ENCODE measurements around the gene EIF5AL1. TPM values are rescaled to one million over a fixed set of nuclear protein-coding genes. Genes with fewer than 3 reads are reported as not detected.
"Not testable (repeated sequence)": the region's sequence is repeated elsewhere in the genome, so short reads cannot be mapped to it uniquely, and the experiment has no call there.

The EIF5AL1 gene
- total RNA-seq (under 1 TPM in 6 of 9 donors, not detected in 3; 0.10 to 0.57 (median 0.35) TPM), polyA plus RNA-seq (1 to 10 TPM in 1 of 3 donors, under 1 TPM in 2; 0.88 to 1.9 (median 0.91) TPM)
- long read RNA-seq, donor 1, transcript EIF5AL1-201 (1 exons, 3,840 nt) = major isoform, 60 of 60 reads
- long read RNA-seq, donor 1, partial matches to known transcripts = 0 of 60 reads
- long read RNA-seq, donor 1, other reads (novel, unspliced or antisense) = 0 of 60 reads
- long read RNA-seq, donor 2, transcript EIF5AL1-201 (1 exons, 3,840 nt) = major isoform, 46 of 46 reads
- long read RNA-seq, donor 2, partial matches to known transcripts = 0 of 46 reads
- long read RNA-seq, donor 2, other reads (novel, unspliced or antisense) = 0 of 46 reads
- long read RNA-seq, donor 3, transcript EIF5AL1-201 (1 exons, 3,840 nt) = major isoform, 120 of 120 reads
- long read RNA-seq, donor 3, partial matches to known transcripts = 0 of 120 reads
- long read RNA-seq, donor 3, other reads (novel, unspliced or antisense) = 0 of 120 reads
- long read RNA-seq, donor 4 = 0 reads
- long read RNA-seq, donor 5 = 0 reads
- long read RNA-seq, donor 6, partial matches to known transcripts = 0 of 2 reads
- long read RNA-seq, donor 6, other reads (novel, unspliced or antisense) = 0 of 2 reads
- long read RNA-seq, donor 7, transcript EIF5AL1-201 (1 exons, 3,840 nt) = major isoform, 97 of 97 reads
- long read RNA-seq, donor 7, partial matches to known transcripts = 0 of 97 reads
- long read RNA-seq, donor 7, other reads (novel, unspliced or antisense) = 0 of 97 reads
- long read RNA-seq, donor 8, transcript EIF5AL1-201 (1 exons, 3,840 nt) = major isoform, 80 of 80 reads
- long read RNA-seq, donor 8, partial matches to known transcripts = 0 of 80 reads
- long read RNA-seq, donor 8, other reads (novel, unspliced or antisense) = 0 of 80 reads
- long read RNA-seq, donor 9, transcript EIF5AL1-201 (1 exons, 3,840 nt) = major isoform, 77 of 77 reads
- long read RNA-seq, donor 9, partial matches to known transcripts = 0 of 77 reads
- long read RNA-seq, donor 9, other reads (novel, unspliced or antisense) = 0 of 77 reads
- long read RNA-seq, donor 10, transcript EIF5AL1-201 (1 exons, 3,840 nt) = major isoform, 155 of 155 reads
- long read RNA-seq, donor 10, partial matches to known transcripts = 0 of 155 reads
- long read RNA-seq, donor 10, other reads (novel, unspliced or antisense) = 0 of 155 reads

GRCh38 chr10:79511891-79512583 lies at the start of gene EIF5AL1:
EIF5AL1 (plus strand) TSS chr10:79512533; CDS start chr10:79512650, 117 bp downstream.
- intact Hi-C loops (cut with DNase I); H3K36me3 ChIP-seq (replicated peaks in 1 of 2); H3K27me3 ChIP-seq; DNase-seq; H3K9me3 ChIP-seq (replicated peaks in 1 of 3); H3K4me3 ChIP-seq; H3K4me1 ChIP-seq (replicated peaks in 1 of 2); H3K27ac ChIP-seq: not testable (repeated sequence)
- WGBS, 4 donors = 86 to 93% (median 92%) methylated on average over 15 to 16 of the region's 17 CpGs

GRCh38 chr10:79463578-79464496 lies 48.5 kb upstream of the EIF5AL1 start:
- H3K4me1 ChIP-seq (replicated peaks in 1 of 2) = peaks cover 0 to 34% of the 10 kb centered on the region in 2 donors
- intact Hi-C loops (cut with DNase I) = loop anchor here in 1 of 2 donors (5.0 kb wide), 1 partner anchor 87 kb away; no protein-coding TSS in a partner anchor
- peak overlapping the region in 2 of 5 donors; percentile 7 to 57 for H3K27ac ChIP-seq
- H3K27me3 ChIP-seq = no peaks in the 10 kb centered on the region
- H3K9me3 ChIP-seq (replicated peaks in 1 of 3) = no peaks in the 10 kb centered on the region
- TF ChIP-seq CTCF (IDR thresholded peaks at IDR 0.05) (no peak), POLR2A (IDR thresholded peaks at IDR 0.05) (no peak)
- H3K4me3 ChIP-seq = no peak overlapping the region
- H3K36me3 ChIP-seq (replicated peaks in 1 of 2) = no peaks in the 10 kb centered on the region
- DNase-seq = peak in 5 of 7 donors; percentile 26 to 76 (median 48)
- WGBS, 4 donors = 78 to 84% (median 81%) methylated on average over 7 to 10 of the region's 10 CpGs

- TF ChIP-seq POLR2A (IDR thresholded peaks at IDR 0.05) = no peak
- TF ChIP-seq CTCF (IDR thresholded peaks at IDR 0.05) = no peak
- peaks cover 0 to 26% of the 10 kb centered on the region in 2 donors for H3K4me1 ChIP-seq (replicated peaks in 1 of 2)
These were observed 47.0 kb upstream of the EIF5AL1 start for GRCh38 chr10:79465341-79465740.

More at GRCh38 chr10:79465341-79465740, 47.0 kb upstream of the EIF5AL1 start:
- intact Hi-C loops (cut with DNase I) = loop anchor here in 1 of 2 donors (5.0 kb wide), 1 partner anchor 88 kb away; no protein-coding TSS in a partner anchor
- no peak overlapping the region for H3K4me3 ChIP-seq
- DNase-seq = no peak
- H3K27me3 ChIP-seq = no peaks in the 10 kb centered on the region
- 90 to 100% (median 96%) methylated on average over 2 to 3 of the region's 3 CpGs for WGBS, 4 donors
- no peaks in the 10 kb centered on the region for H3K9me3 ChIP-seq (replicated peaks in 1 of 3)
- H3K27ac ChIP-seq = no peak overlapping the region
- H3K36me3 ChIP-seq (replicated peaks in 1 of 2) = no peaks in the 10 kb centered on the region
